Peyer's patch (tissue), 4 donors: Measurements from ENCODE around the gene MYO15B.

ENCODE experiments used
- POLR2A ChIP-seq, 2 donors: fragments of 450-650 bp; IDR thresholded peaks; one replicate each; pipeline ENCODE4 v1.5.1; 2017; ENCODE audit warnings: antibody characterized with exemption in 2 of 2, mild to moderate bottlenecking in 2 of 2, moderate library complexity in 2 of 2
- TF ChIP-seq, protein P1 (sequence below), 6 experiments: fragments of 450-650 bp in 4 of 6; fragments of 200-600 bp in 2 of 6; sonication (generic) in 1 of 6; IDR thresholded peaks; one replicate each; pipeline ENCODE4 v1.5.1; 2017 to 2019; ENCODE audit warnings: antibody characterized with exemption in 6 of 6, mild to moderate bottlenecking in 3 of 6, moderate library complexity in 1 of 6

DNA sequence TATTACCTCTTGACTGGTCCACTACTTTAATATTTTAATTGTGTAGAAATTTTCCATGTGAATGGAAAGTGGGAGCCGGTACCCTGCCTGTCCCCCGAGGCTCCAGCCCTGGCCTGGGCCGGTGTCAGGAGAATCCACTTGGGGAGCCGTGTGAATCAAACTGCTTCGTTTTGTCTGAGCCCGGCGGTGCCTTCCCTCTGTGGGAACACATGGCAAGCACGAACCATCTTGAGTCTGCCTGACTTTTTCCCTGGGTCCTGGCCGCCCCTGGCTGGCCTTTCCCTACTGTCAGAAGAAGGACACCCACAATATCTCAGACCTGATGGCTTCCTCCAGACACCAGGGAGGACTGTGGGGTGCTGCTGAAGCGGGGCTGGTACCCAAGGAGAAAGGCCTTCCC is 12.4 kb upstream of the MYO15B start:
- TF ChIP-seq POLR2A (IDR thresholded peaks at IDR 0.05), result no peak
- TF ChIP-seq, protein P1, sequence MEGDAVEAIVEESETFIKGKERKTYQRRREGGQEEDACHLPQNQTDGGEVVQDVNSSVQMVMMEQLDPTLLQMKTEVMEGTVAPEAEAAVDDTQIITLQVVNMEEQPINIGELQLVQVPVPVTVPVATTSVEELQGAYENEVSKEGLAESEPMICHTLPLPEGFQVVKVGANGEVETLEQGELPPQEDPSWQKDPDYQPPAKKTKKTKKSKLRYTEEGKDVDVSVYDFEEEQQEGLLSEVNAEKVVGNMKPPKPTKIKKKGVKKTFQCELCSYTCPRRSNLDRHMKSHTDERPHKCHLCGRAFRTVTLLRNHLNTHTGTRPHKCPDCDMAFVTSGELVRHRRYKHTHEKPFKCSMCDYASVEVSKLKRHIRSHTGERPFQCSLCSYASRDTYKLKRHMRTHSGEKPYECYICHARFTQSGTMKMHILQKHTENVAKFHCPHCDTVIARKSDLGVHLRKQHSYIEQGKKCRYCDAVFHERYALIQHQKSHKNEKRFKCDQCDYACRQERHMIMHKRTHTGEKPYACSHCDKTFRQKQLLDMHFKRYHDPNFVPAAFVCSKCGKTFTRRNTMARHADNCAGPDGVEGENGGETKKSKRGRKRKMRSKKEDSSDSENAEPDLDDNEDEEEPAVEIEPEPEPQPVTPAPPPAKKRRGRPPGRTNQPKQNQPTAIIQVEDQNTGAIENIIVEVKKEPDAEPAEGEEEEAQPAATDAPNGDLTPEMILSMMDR (IDR thresholded peaks at IDR 0.05), result no peak
